ENCODE results near the gene CELA1.

The CELA1 gene

GRCh38 chr12:51374856-51375255 is 28.4 kb upstream of the CELA1 start:
- peaks cover 30% of the 10 kb centered on the region for H3K36me3 ChIP-seq (ENCODE audit: control insufficient read depth, insufficient read depth, low read length)
- H3K9me3 ChIP-seq (ENCODE audit: control insufficient read depth, low read length), result no peaks in the 10 kb centered on the region
- H3K27ac ChIP-seq (ENCODE audit: insufficient read depth, low read length, poor library complexity, severe bottlenecking), result no peak overlapping the region
- peaks cover 4% of the 10 kb centered on the region for H3K4me1 ChIP-seq (ENCODE audit: control insufficient read depth, insufficient read depth, low read length, poor library complexity, severe bottlenecking)
- H3K27me3 ChIP-seq (replicated peaks; ENCODE audit: control insufficient read depth, insufficient read depth, low read length, poor library complexity, severe bottlenecking), result no peaks in the 10 kb centered on the region
- H3K4me3 ChIP-seq (ENCODE audit: insufficient read depth, low read depth, low read length, poor library complexity, severe bottlenecking), result no peak overlapping the region
- DNase-seq, result no peak

DNA sequence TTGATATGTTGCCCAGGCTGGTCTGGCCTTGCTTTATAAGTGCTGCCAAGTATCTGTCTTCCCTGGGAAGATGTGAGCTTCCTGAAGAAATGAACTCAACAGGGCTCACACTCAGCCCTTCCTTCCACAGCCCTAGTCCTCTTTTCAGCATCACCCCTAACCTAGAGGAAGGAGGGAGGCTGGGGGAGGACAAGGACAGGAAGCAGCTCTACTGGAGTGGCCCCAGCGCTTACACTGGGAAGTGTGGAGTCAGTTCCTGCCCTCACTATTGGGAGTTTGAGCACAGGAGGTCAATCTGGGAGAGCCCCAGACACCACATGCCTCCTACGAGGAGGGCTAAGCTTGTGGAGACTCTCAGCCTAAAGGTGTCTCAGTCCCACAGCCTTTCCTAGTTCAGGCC is 27.9 kb upstream of the CELA1 start:
- Histone ChIP-seq H3K4me3 (ENCODE audit: insufficient read depth, low read depth, low read length, poor library complexity, severe bottlenecking) (no peak overlapping the region), H3K4me1 (ENCODE audit: control insufficient read depth, insufficient read depth, low read length, poor library complexity, severe bottlenecking) (peaks cover 9% of the 10 kb centered on the region), H3K36me3 (ENCODE audit: control insufficient read depth, insufficient read depth, low read length) (peaks cover 25% of the 10 kb centered on the region), H3K9me3 (ENCODE audit: control insufficient read depth, low read length) (no peaks in the 10 kb centered on the region), H3K27me3 (replicated peaks; ENCODE audit: control insufficient read depth, insufficient read depth, low read length, poor library complexity, severe bottlenecking) (no peaks in the 10 kb centered on the region), H3K27ac (ENCODE audit: insufficient read depth, low read length, poor library complexity, severe bottlenecking) (no peak overlapping the region)
- no peak for DNase-seq

GRCh38 chr12:51373187-51373586 is 26.7 kb upstream of the CELA1 start:
- Histone ChIP-seq H3K4me1 (ENCODE audit: control insufficient read depth, insufficient read depth, low read length, poor library complexity, severe bottlenecking) (peaks cover 18% of the 10 kb centered on the region), H3K36me3 (ENCODE audit: control insufficient read depth, insufficient read depth, low read length) (peaks cover 14% of the 10 kb centered on the region), H3K9me3 (ENCODE audit: control insufficient read depth, low read length) (no peaks in the 10 kb centered on the region), H3K27me3 (replicated peaks; ENCODE audit: control insufficient read depth, insufficient read depth, low read length, poor library complexity, severe bottlenecking) (no peaks in the 10 kb centered on the region), H3K27ac (ENCODE audit: insufficient read depth, low read length, poor library complexity, severe bottlenecking) (no peak overlapping the region), H3K4me3 (ENCODE audit: insufficient read depth, low read depth, low read length, poor library complexity, severe bottlenecking) (no peak overlapping the region)
- no peak for DNase-seq

DNA sequence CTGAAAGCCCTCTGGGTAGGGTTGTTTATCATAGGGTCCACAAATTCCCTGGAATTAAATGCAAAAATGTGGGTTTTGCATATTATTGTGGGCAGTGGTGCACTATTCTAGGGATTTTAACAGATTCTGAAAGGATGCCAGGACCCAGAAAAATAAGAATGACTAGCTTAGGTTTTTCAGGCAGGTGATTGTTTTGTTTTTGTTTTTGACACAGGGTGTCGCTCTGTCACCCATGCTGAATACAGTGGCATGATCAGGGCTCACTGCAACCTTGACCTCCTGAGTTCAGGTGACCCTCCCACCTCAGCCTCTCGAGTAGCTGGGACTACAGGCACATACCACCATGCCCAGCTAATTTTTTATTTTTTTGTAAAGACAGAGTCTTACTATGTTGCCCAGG is 25.5 kb upstream of the CELA1 start:
- no peak for DNase-seq
- Histone ChIP-seq H3K9me3 (ENCODE audit: control insufficient read depth, low read length) (no peaks in the 10 kb centered on the region), H3K36me3 (ENCODE audit: control insufficient read depth, insufficient read depth, low read length) (peaks cover 7% of the 10 kb centered on the region), H3K4me3 (ENCODE audit: insufficient read depth, low read depth, low read length, poor library complexity, severe bottlenecking) (no peak overlapping the region), H3K27ac (ENCODE audit: insufficient read depth, low read length, poor library complexity, severe bottlenecking) (no peak overlapping the region), H3K4me1 (ENCODE audit: control insufficient read depth, insufficient read depth, low read length, poor library complexity, severe bottlenecking) (peaks cover 21% of the 10 kb centered on the region), H3K27me3 (replicated peaks; ENCODE audit: control insufficient read depth, insufficient read depth, low read length, poor library complexity, severe bottlenecking) (no peaks in the 10 kb centered on the region)

DNA sequence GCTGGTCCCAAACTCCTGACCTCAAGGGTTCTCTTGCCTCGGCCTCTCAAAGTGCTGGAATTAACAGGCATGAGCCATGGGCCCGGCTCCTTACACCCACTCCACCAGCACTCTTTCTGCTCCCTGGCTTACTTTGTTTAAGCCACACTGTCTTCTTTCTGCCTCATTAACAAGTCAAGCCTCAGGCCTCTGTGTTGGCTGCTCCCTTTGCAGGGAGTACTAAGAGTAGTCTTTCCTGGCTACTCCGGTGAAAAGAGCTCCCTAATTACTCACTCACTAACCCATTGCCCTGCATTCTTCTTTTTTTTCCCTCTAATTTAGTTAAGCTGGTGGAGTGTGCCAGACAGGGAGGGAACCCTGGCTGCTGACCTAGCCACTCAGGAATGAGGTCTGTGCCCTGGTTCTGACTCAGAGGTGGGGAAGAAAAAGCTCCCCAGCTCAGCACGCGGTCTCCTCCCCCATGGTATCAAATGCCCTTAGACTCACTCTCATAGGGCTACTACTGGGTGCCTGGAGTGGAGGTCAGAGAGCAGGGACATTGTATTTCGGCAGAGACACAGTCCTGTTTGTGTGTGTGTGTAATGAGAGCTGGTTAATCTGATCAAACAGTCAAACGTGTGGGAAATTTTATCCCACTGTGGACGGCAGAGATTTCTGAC is 24.9 kb upstream of the CELA1 start:
- H3K27ac ChIP-seq (ENCODE audit: insufficient read depth, low read length, poor library complexity, severe bottlenecking), result no peak overlapping the region
- no peak overlapping the region for H3K4me3 ChIP-seq (ENCODE audit: insufficient read depth, low read depth, low read length, poor library complexity, severe bottlenecking)
- no peaks in the 10 kb centered on the region for H3K9me3 ChIP-seq (ENCODE audit: control insufficient read depth, low read length)
- DNase-seq, result no peak
- H3K4me1 ChIP-seq (ENCODE audit: control insufficient read depth, insufficient read depth, low read length, poor library complexity, severe bottlenecking), result peaks cover 21% of the 10 kb centered on the region
- H3K36me3 ChIP-seq (ENCODE audit: control insufficient read depth, insufficient read depth, low read length), result peaks cover 4% of the 10 kb centered on the region
- H3K27me3 ChIP-seq (replicated peaks; ENCODE audit: control insufficient read depth, insufficient read depth, low read length, poor library complexity, severe bottlenecking), result no peaks in the 10 kb centered on the region

- H3K4me3 ChIP-seq (ENCODE audit: insufficient read depth, low read depth, low read length, poor library complexity, severe bottlenecking), result no peak overlapping the region
- no peaks in the 10 kb centered on the region for H3K9me3 ChIP-seq (ENCODE audit: control insufficient read depth, low read length)
- no peak overlapping the region for H3K27ac ChIP-seq (ENCODE audit: insufficient read depth, low read length, poor library complexity, severe bottlenecking)
- no peak for DNase-seq
- no peaks in the 10 kb centered on the region for H3K36me3 ChIP-seq (ENCODE audit: control insufficient read depth, insufficient read depth, low read length)
- no peaks in the 10 kb centered on the region for H3K27me3 ChIP-seq (replicated peaks; ENCODE audit: control insufficient read depth, insufficient read depth, low read length, poor library complexity, severe bottlenecking)
- peaks cover 21% of the 10 kb centered on the region for H3K4me1 ChIP-seq (ENCODE audit: control insufficient read depth, insufficient read depth, low read length, poor library complexity, severe bottlenecking)
These were observed 24.2 kb upstream of the CELA1 start for GRCh38 chr12:51370667-51371066.

DNA sequence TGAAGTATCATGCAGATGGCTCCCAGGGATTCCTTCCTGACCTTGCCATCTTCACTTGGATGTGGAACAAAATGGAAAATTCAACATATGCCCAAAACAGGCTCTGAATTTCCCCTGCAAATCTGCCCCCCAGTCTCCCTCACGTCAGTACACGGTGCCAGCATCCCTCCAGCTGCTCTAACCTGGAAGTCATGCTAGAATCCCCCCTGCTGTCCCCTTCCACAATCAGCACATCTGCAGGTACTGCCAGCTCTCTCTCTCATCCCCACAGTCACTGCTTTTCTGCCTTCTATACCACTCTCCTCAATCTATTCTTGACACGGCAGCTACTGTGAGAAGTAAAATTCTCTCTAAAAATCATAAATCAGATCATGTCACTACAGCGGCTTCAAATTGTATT is 23.1 kb upstream of the CELA1 start:
- H3K4me1 ChIP-seq (ENCODE audit: control insufficient read depth, insufficient read depth, low read length, poor library complexity, severe bottlenecking), result peaks cover 21% of the 10 kb centered on the region
- no peaks in the 10 kb centered on the region for H3K27me3 ChIP-seq (replicated peaks; ENCODE audit: control insufficient read depth, insufficient read depth, low read length, poor library complexity, severe bottlenecking)
- no peaks in the 10 kb centered on the region for H3K36me3 ChIP-seq (ENCODE audit: control insufficient read depth, insufficient read depth, low read length)
- H3K9me3 ChIP-seq (ENCODE audit: control insufficient read depth, low read length), result no peaks in the 10 kb centered on the region
- no peak for DNase-seq
- H3K4me3 ChIP-seq (ENCODE audit: insufficient read depth, low read depth, low read length, poor library complexity, severe bottlenecking), result peak overlapping the region; percentile 29
- H3K27ac ChIP-seq (ENCODE audit: insufficient read depth, low read length, poor library complexity, severe bottlenecking), result peak overlapping the region; percentile 66

DNA sequence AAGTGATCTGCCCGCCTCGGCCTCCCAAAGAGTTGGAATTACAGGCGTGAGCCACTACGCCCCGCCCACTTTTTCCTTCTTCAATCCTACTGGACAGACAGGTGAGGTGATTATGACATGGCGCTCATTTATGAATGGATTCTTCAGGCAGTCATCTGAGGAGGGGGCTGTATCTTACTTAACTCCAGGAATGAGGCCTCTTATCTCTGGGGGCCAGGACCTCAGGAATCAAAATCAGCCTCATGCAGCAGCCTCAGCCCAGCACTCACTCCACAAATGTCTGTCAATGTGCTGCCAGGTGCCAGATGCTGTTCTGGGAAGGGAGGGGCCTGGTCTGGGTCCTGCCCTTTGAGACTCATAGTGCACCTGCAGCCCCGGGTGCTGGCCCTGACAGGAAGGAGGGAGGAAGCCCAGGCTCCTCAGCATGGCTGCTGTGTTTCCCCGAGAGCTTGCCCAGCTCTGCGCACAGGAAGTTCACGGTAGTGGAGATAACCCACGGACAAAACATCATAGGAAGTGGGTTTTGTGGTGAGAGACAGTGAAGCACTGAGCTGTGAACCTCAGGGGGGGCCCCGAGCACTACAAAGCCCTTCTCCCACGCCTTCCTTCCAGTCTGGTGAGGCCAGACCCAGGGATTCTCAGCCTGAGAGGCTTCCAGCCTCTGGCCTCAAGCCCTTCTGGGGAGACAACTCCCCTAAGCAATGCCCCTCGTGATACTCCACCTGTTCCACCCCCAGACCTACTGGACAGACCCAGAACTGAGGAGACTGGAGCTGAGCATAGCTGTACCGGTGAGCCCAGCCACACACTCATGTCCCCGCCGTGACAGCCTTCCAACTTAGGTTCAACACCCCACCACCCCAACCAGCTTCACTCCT is 22.4 kb upstream of the CELA1 start:
- Histone ChIP-seq H3K4me1 (ENCODE audit: control insufficient read depth, insufficient read depth, low read length, poor library complexity, severe bottlenecking) (peaks cover 21% of the 10 kb centered on the region), H3K36me3 (ENCODE audit: control insufficient read depth, insufficient read depth, low read length) (no peaks in the 10 kb centered on the region), H3K27me3 (replicated peaks; ENCODE audit: control insufficient read depth, insufficient read depth, low read length, poor library complexity, severe bottlenecking) (no peaks in the 10 kb centered on the region), H3K27ac (ENCODE audit: insufficient read depth, low read length, poor library complexity, severe bottlenecking) (peak overlapping the region; percentile 66), H3K9me3 (ENCODE audit: control insufficient read depth, low read length) (no peaks in the 10 kb centered on the region), H3K4me3 (ENCODE audit: insufficient read depth, low read depth, low read length, poor library complexity, severe bottlenecking) (peak overlapping the region; percentile 29)
- peak; percentile 88 to 91 (median 90) for DNase-seq

DNA sequence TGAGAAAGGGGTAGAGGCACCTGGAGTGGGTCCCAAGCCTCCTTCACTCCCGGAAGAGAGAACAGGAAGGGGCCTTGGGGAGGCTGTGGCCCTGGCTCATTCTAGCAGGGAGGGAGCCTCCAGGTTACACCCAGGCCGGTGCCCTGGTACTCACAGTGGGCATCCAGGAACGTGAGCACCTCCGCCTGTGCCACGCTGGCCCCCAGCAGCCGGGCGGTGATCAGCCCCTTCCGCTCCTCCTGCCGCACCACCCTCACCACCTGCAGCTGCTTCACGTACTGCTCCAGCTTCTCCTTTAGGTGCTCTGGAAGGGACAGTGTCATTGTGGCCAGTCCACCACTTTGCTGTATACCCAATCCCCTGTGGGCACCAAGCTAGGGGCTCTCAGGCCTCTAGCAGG is 18.8 kb upstream of the CELA1 start:
- Histone ChIP-seq H3K4me3 (ENCODE audit: insufficient read depth, low read depth, low read length, poor library complexity, severe bottlenecking) (no peak overlapping the region), H3K27me3 (replicated peaks; ENCODE audit: control insufficient read depth, insufficient read depth, low read length, poor library complexity, severe bottlenecking) (no peaks in the 10 kb centered on the region), H3K36me3 (ENCODE audit: control insufficient read depth, insufficient read depth, low read length) (peaks cover 3% of the 10 kb centered on the region), H3K4me1 (ENCODE audit: control insufficient read depth, insufficient read depth, low read length, poor library complexity, severe bottlenecking) (peaks cover 21% of the 10 kb centered on the region), H3K27ac (ENCODE audit: insufficient read depth, low read length, poor library complexity, severe bottlenecking) (no peak overlapping the region), H3K9me3 (ENCODE audit: control insufficient read depth, low read length) (no peaks in the 10 kb centered on the region)
- DNase-seq, result no peak

- Histone ChIP-seq H3K4me3 (ENCODE audit: insufficient read depth, low read depth, low read length, poor library complexity, severe bottlenecking) (no peak overlapping the region), H3K27me3 (replicated peaks; ENCODE audit: control insufficient read depth, insufficient read depth, low read length, poor library complexity, severe bottlenecking) (no peaks in the 10 kb centered on the region), H3K4me1 (ENCODE audit: control insufficient read depth, insufficient read depth, low read length, poor library complexity, severe bottlenecking) (peaks cover 10% of the 10 kb centered on the region), H3K9me3 (ENCODE audit: control insufficient read depth, low read length) (no peaks in the 10 kb centered on the region), H3K27ac (ENCODE audit: insufficient read depth, low read length, poor library complexity, severe bottlenecking) (no peak overlapping the region), H3K36me3 (ENCODE audit: control insufficient read depth, insufficient read depth, low read length) (peaks cover 7% of the 10 kb centered on the region)
- no peak for DNase-seq
These were observed 17.5 kb upstream of the CELA1 start for GRCh38 chr12:51364001-51364400.
